Testis (tissue), 3 donors: ENCODE measurements around the gene RTCA. TPM values are rescaled to one million over a fixed set of nuclear protein-coding genes. Genes with fewer than 3 reads are reported as not detected.
"Not testable (repeated sequence)": the region's sequence is repeated elsewhere in the genome, so short reads cannot be mapped to it uniquely, and the experiment has no call there.

Experiments
- DNase-seq: peaks from one replicate; pipeline ENCODE4 v3.0.0-alpha.2; 2019
- H3K27ac ChIP-seq, 2 donors: fragments of 200-600 bp; sonication (generic); one replicate each; pipeline ENCODE4 v1.5.1; 2019
- H3K27me3 ChIP-seq: fragments of 200-600 bp; sonication (generic); one replicate; pipeline ENCODE4 v1.5.1; 2019
- H3K36me3 ChIP-seq: fragments of 200-600 bp; sonication (generic); one replicate; pipeline ENCODE4 v1.5.1; 2017; ENCODE audit warnings: low read depth; ENCODE audit errors: missing control alignments
- H3K4me1 ChIP-seq: fragments of 200-600 bp; sonication (generic); one replicate; pipeline ENCODE4 v1.5.1; 2019
- H3K4me3 ChIP-seq, 2 donors: fragments of 200-600 bp; sonication (generic); one replicate each; pipeline ENCODE4 v1.5.1; 2017 to 2019
- H3K9me3 ChIP-seq: fragments of 200-600 bp; sonication (generic); one replicate; pipeline ENCODE4 v1.5.1; 2017
- CTCF ChIP-seq, 3 experiments: fragments of 450-650 bp in 2 of 3; fragments of 200-600 bp in 1 of 3; sonication (generic) in 1 of 3; IDR thresholded peaks; one replicate each; pipeline ENCODE4 v1.5.1; 2016 to 2019; ENCODE audit warnings: antibody characterized with exemption in 3 of 3, mild to moderate bottlenecking in 2 of 3, moderate library complexity in 1 of 3
- POLR2A ChIP-seq: fragments of 450-650 bp; IDR thresholded peaks from one replicate; pipeline ENCODE4 v1.6.1; 2017; ENCODE audit warnings: antibody characterized with exemption, mild to moderate bottlenecking, moderate library complexity
- WGBS, 2 donors: methylation state at CpG; one replicate each; pipeline ENCODE4 v1.1.5; 2018; 5-methylcytosine and 5-hydroxymethylcytosine counted together
- intact Hi-C: fragments of 100-400 bp; cut with DNase I; formaldehyde crosslinking; loops from one replicate; pipeline ENCODE4 v1.15.1; 2023; ENCODE audit warnings: low total_unique reads
- polyA plus RNA-seq: library from polyadenylated mRNA; stranded (reverse); fragments of 350-450 nt; fragmentation: Illumina TruSeq; extraction: RNeasy Lipid Tissue Mini Kit (QIAGEN cat#74804); gene quantifications from one replicate; pipeline ENCODE4 v1.2.3, GENCODE V29; 2014; ENCODE audit warnings: low read depth, low replicate concordance; ENCODE audit not compliant: insufficient read depth
- total RNA-seq, 2 donors: library from RNA; depleted of rRNA; stranded (reverse); fragments of >200 nt; gene quantifications; one replicate each; pipeline ENCODE4 v1.2.3, GENCODE V29; 2016

Gene RTCA
- total and polyA plus RNA-seq, 3 donors from 2014 or later = 20.9 to 30.0 (median 24.2) TPM

- H3K9me3 ChIP-seq = no peaks in the 10 kb centered on the region
- no peaks in the 10 kb centered on the region for H3K4me1 ChIP-seq
- 80 to 84% methylated on average over 7 of the region's 7 CpGs for WGBS, 2 donors
- no peak for DNase-seq
- no peak overlapping the region for H3K4me3 ChIP-seq
- no peaks in the 10 kb centered on the region for H3K27me3 ChIP-seq
- no peaks in the 10 kb centered on the region for H3K36me3 ChIP-seq
- TF ChIP-seq POLR2A (no peak), CTCF (IDR thresholded peaks at IDR 0.05) (no peak)
- intact Hi-C loops = no loop called here
- no peak overlapping the region for H3K27ac ChIP-seq
Measured at GRCh38 chr1:100325415-100326324, 59.7 kb downstream of the RTCA start.

GRCh38 chr1:100326325-100326670, 60.3 kb downstream of the RTCA start:
- DNase-seq, H3K4me3 ChIP-seq, H3K27me3 ChIP-seq, H3K27ac ChIP-seq, H3K36me3 ChIP-seq, H3K9me3 ChIP-seq, H3K4me1 ChIP-seq, intact Hi-C loops: not testable (repeated sequence)
- WGBS, 2 donors = 75 to 96% methylated on average over 1 of the region's 1 CpG

- Histone ChIP-seq H3K4me3 (no peak overlapping the region), H3K36me3 (no peaks in the 10 kb centered on the region), H3K9me3 (no peaks in the 10 kb centered on the region), H3K27me3 (no peaks in the 10 kb centered on the region), H3K27ac (no peak overlapping the region), H3K4me1 (no peaks in the 10 kb centered on the region)
- WGBS, 2 donors = 86 to 88% methylated on average over 1 of the region's 1 CpG
- intact Hi-C loops = no loop called here
- no peak for DNase-seq
- TF ChIP-seq CTCF (IDR thresholded peaks at IDR 0.05) = no peak
- no peak for TF ChIP-seq POLR2A
Measured at GRCh38 chr1:100328133-100328532, 62.1 kb downstream of the RTCA start.

GRCh38 chr1:100331146-100331545, 65.1 kb downstream of the RTCA start:
- H3K27me3 ChIP-seq, intact Hi-C loops, DNase-seq, H3K9me3 ChIP-seq, H3K36me3 ChIP-seq, H3K4me3 ChIP-seq, H3K27ac ChIP-seq, H3K4me1 ChIP-seq: not testable (repeated sequence)
- 45 to 46% methylated on average over 2 of the region's 2 CpGs for WGBS, 2 donors

- Histone ChIP-seq H3K9me3 (no peaks in the 10 kb centered on the region), H3K36me3 (no peaks in the 10 kb centered on the region), H3K27me3 (no peaks in the 10 kb centered on the region), H3K27ac (no peak overlapping the region), H3K4me1 (no peaks in the 10 kb centered on the region), H3K4me3 (no peak overlapping the region)
- WGBS, 2 donors = 88 to 97% methylated on average over 9 of the region's 9 CpGs
- TF ChIP-seq CTCF (IDR thresholded peaks at IDR 0.05) (no peak), POLR2A (no peak)
- intact Hi-C loops = no loop called here
- no peak for DNase-seq
Measured at GRCh38 chr1:100332331-100332730, 66.3 kb downstream of the RTCA start.

GRCh38 chr1:100335436-100335835, 69.4 kb downstream of the RTCA start:
- no peak for DNase-seq
- Histone ChIP-seq H3K9me3 (no peaks in the 10 kb centered on the region), H3K27me3 (no peaks in the 10 kb centered on the region), H3K4me1 (no peaks in the 10 kb centered on the region), H3K4me3 (no peak overlapping the region), H3K27ac (no peak overlapping the region), H3K36me3 (no peaks in the 10 kb centered on the region)
- 39 to 65% methylated on average over 1 of the region's 1 CpG for WGBS, 2 donors
- intact Hi-C loops = no loop called here
- TF ChIP-seq POLR2A = no peak
- no peak for TF ChIP-seq CTCF (IDR thresholded peaks at IDR 0.05)

GRCh38 chr1:100337878-100338277, 71.9 kb downstream of the RTCA start:
- H3K9me3 ChIP-seq, intact Hi-C loops, H3K27me3 ChIP-seq, H3K36me3 ChIP-seq, H3K4me1 ChIP-seq, H3K4me3 ChIP-seq, H3K27ac ChIP-seq, DNase-seq: not testable (repeated sequence)
- 91 to 98% methylated on average over 5 of the region's 5 CpGs for WGBS, 2 donors

GRCh38 chr1:100339735-100340134, 73.7 kb downstream of the RTCA start:
- H3K36me3 ChIP-seq, H3K27ac ChIP-seq, H3K9me3 ChIP-seq, H3K4me3 ChIP-seq, H3K4me1 ChIP-seq, intact Hi-C loops, DNase-seq, H3K27me3 ChIP-seq: not testable (repeated sequence)
- WGBS, 2 donors = 87 to 92% methylated on average over 6 of the region's 6 CpGs
